Neural cell (in vitro differentiated cells): ENCODE measurements around the gene UBE2E1. TPM values are rescaled to one million over a fixed set of nuclear protein-coding genes. Genes with fewer than 3 reads are reported as not detected.

Source experiments
- H2AFZ ChIP-seq: fragments of 200-600, 300-800 bp; sonication (generic), shearing (Covaris generic); 2 replicates; pipeline ENCODE4 v1.6.0; 2014; ENCODE audit warnings: low read depth, mild to moderate bottlenecking, antibody characterized with exemption, low read length, moderate library complexity
- H3F3A ChIP-seq: fragments of 200-600 bp; shearing (Covaris generic); 2 replicates; pipeline ENCODE4 v1.6.1; 2016; ENCODE audit warnings: mild to moderate bottlenecking, moderate library complexity, mixed read lengths, antibody characterized with exemption, low read length; ENCODE audit not compliant: insufficient read depth, poor library complexity, severe bottlenecking
- H3K27ac ChIP-seq: fragments of 200-600, 300-800 bp; sonication (generic), shearing (Covaris generic); 2 replicates; pipeline ENCODE4 v1.5.1; 2014; ENCODE audit warnings: mild to moderate bottlenecking, low read length, moderate library complexity
- H3K27me3 ChIP-seq: fragments of 300-800, 200-600 bp; sonication (generic), shearing (Covaris generic); 2 replicates; pipeline ENCODE4 v1.6.0; 2014; ENCODE audit warnings: mild to moderate bottlenecking, low read depth, low read length, moderate library complexity; ENCODE audit not compliant: insufficient read depth
- H3K36me3 ChIP-seq: fragments of 300-800, 200-600 bp; sonication (generic), shearing (Covaris generic); 2 replicates; pipeline ENCODE4 v1.5.1; 2014; ENCODE audit warnings: mild to moderate bottlenecking, antibody characterized with exemption, low read length, moderate library complexity; ENCODE audit not compliant: insufficient read depth
- H3K4me2 ChIP-seq: fragments of 300-800, 200-600 bp; sonication (generic), shearing (Covaris generic); 2 replicates; pipeline ENCODE4 v1.6.0; 2014; ENCODE audit warnings: mild to moderate bottlenecking, low read length
- H3K4me3 ChIP-seq: fragments of 300-800, 200-600 bp; sonication (generic), shearing (Covaris generic); 2 replicates; pipeline ENCODE4 v1.5.1; 2014; ENCODE audit warnings: mild to moderate bottlenecking, low read length, moderate library complexity
- H3K79me2 ChIP-seq: fragments of 200-600 bp; shearing (Covaris generic); replicated peaks from 2 replicates; pipeline ENCODE4 v1.6.0; 2014; ENCODE audit warnings: mild to moderate bottlenecking, low read length, moderate library complexity; ENCODE audit not compliant: insufficient read depth
- H3K9ac ChIP-seq: fragments of 300-800, 200-600 bp; sonication (generic), shearing (Covaris generic); 2 replicates; pipeline ENCODE4 v1.6.1; 2016; ENCODE audit warnings: mild to moderate bottlenecking, low read length, mixed read lengths
- H3K9me2 ChIP-seq: fragments of 200-600 bp; shearing (Covaris generic); 2 replicates; pipeline ENCODE4 v1.6.1; 2016; ENCODE audit warnings: mild to moderate bottlenecking, low read length, mixed read lengths; ENCODE audit not compliant: insufficient read depth
- H3K9me3 ChIP-seq: fragments of 200-600, 300-800 bp; sonication (generic), shearing (Covaris generic); 2 replicates; pipeline ENCODE4 v1.6.1; 2016; ENCODE audit warnings: mild to moderate bottlenecking, mixed run types, low read length, moderate library complexity, mixed read lengths
- H4K20me1 ChIP-seq: fragments of 200-600 bp; shearing (Covaris generic); 2 replicates; pipeline ENCODE4 v1.6.1; 2016; ENCODE audit warnings: mild to moderate bottlenecking, mixed run types; ENCODE audit not compliant: insufficient read depth
- EP300 ChIP-seq: fragments of 450-650 bp; conservative IDR thresholded peaks from 2 replicates; pipeline ENCODE4 v1.6.1; 2014; ENCODE audit warnings: antibody characterized with exemption, mild to moderate bottlenecking, moderate library complexity; ENCODE audit not compliant: poor library complexity, severe bottlenecking
- MXI1 ChIP-seq: fragments of 450-650 bp; conservative IDR thresholded peaks from 2 replicates; pipeline ENCODE4 v1.6.1; 2014; ENCODE audit warnings: antibody characterized with exemption, mild to moderate bottlenecking; ENCODE audit not compliant: poor library complexity, severe bottlenecking
- POLR2AphosphoS5 ChIP-seq: IDR thresholded peaks from 2 replicates; pipeline ENCODE4 v1.6.1; 2012
- RAD21 ChIP-seq: fragments of 450-650 bp; conservative IDR thresholded peaks from 2 replicates; pipeline ENCODE4 v1.6.1; 2014; ENCODE audit warnings: antibody characterized with exemption, mild to moderate bottlenecking, moderate library complexity
- REST ChIP-seq: IDR thresholded peaks from 2 replicates; pipeline ENCODE4 v1.6.1; 2012; ENCODE audit warnings: borderline replicate concordance
- SMC3 ChIP-seq: fragments of 450-650 bp; conservative IDR thresholded peaks from 2 replicates; pipeline ENCODE4 v1.6.1; 2014; ENCODE audit warnings: antibody characterized with exemption, mild to moderate bottlenecking, moderate library complexity; ENCODE audit not compliant: poor library complexity
- TAF1 ChIP-seq: IDR thresholded peaks from 2 replicates; pipeline ENCODE4 v1.6.1; 2012; ENCODE audit warnings: low read depth
- polyA plus RNA-seq: library from polyadenylated mRNA; depleted of rRNA; stranded (reverse); fragments of >200 nt; gene quantifications from 2 replicates; pipeline ENCODE4 v1.2.3, GENCODE V29; 2014

UBE2E1 gene
- polyA plus RNA-seq, 1 donor from 2014 or later = 157 TPM

GRCh38 chr3:23863060-23863459 lies 57.3 kb downstream of the UBE2E1 start:
- Histone ChIP-seq H2AFZ (no peak overlapping the region), H4K20me1 (no peaks in the 10 kb centered on the region), H3K27me3 (no peaks in the 10 kb centered on the region), H3F3A (no peaks in the 10 kb centered on the region), H3K4me2 (no peak overlapping the region), H3K9me3 (no peaks in the 10 kb centered on the region), H3K79me2 (peaks cover 23% of the 10 kb centered on the region), H3K9me2 (no peaks in the 10 kb centered on the region), H3K36me3 (no peaks in the 10 kb centered on the region), H3K9ac (no peak overlapping the region), H3K4me3 (no peak overlapping the region), H3K27ac (no peak overlapping the region)
- TF ChIP-seq EP300 (no peak), POLR2AphosphoS5 (no peak), MXI1 (no peak), SMC3 (no peak), REST (no peak)

- H3K79me2 ChIP-seq = peaks cover 10% of the 10 kb centered on the region
- no peak overlapping the region for H3K4me3 ChIP-seq
- no peaks in the 10 kb centered on the region for H4K20me1 ChIP-seq
- H3K36me3 ChIP-seq = no peaks in the 10 kb centered on the region
- H3K4me2 ChIP-seq = no peak overlapping the region
- no peaks in the 10 kb centered on the region for H3K27me3 ChIP-seq
- no peaks in the 10 kb centered on the region for H3K9me3 ChIP-seq
- H3K9ac ChIP-seq = no peak overlapping the region
- H3K27ac ChIP-seq = no peak overlapping the region
- TF ChIP-seq RAD21 (no peak), REST (no peak), SMC3 (no peak), TAF1 (no peak), POLR2AphosphoS5 (no peak), EP300 (no peak)
- H3F3A ChIP-seq = no peaks in the 10 kb centered on the region
- H2AFZ ChIP-seq = no peak overlapping the region
- H3K9me2 ChIP-seq = no peaks in the 10 kb centered on the region
These were observed 59.2 kb downstream of the UBE2E1 start for GRCh38 chr3:23864931-23865330.
